ENCODE data around the gene KCNQ1.

The KCNQ1 gene

GRCh38 chr11:2511421-2512369, 66.9 kb downstream of the KCNQ1 start:
- DNase-seq, result no peak

GRCh38 chr11:2512431-2513407, 67.9 kb downstream of the KCNQ1 start:
- no peak for DNase-seq

DNA sequence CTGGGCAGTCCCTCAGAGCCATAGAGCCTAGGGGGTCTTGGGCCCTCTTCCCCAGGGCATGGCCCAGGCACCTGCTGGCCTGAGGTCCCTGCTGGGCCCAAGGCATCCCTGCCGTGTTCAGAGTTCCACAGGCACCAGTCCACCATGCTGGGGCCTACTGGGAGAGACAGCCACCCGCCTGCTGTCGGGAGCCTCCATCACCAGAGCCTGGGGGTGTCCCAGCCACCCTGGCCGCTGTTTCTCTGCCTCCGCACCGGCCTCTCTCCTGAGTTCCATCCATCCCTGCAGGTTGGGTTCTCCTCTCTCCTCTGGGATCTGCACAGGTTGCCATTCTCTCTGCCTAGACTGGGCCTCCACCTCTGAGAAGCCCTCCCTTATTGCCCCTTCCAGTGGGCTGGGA, 68.6 kb downstream of the KCNQ1 start:
- DNase-seq, result no peak

DNA sequence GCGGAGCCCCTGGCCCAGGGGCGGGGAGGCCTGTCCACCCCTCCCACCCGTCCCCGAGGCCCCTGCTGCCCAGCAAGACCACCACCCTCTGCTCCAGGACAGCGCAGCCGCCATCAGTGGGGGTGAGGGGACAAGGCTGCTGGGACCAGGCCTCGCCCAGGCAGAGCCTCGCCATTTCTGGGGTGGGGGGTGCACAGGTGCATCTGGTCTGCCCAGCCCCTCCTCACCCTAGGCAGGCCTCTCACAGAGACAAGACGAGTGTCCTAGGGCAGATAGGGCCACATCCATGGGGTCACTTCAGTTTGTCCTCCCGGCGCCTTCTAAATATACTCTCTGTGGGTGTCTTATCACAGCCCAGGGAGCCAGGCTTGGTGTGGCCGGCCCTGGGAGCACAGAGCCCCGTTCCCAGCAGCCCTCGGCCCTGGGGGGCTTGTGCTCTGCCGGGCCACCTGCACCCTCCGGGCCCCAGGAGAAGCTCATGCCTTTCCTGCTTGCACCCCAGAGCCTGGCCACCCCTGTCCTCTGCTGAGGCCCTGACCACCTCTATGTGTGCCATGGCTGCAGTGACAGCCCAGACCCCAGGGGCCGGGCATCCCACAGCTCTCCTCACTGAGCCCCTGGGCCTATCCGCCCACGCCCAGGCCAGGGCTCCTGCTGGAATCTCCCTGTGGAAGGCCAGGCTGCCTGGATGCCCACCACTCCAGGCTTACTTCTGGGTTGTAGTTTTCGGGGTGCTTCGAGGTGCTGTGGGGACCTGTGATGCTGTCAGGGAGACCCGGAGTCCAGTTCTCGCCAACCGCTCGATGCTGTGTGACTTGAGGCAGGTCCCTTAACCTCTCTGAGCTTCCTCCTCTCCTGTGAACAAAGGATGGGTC, 70.8 kb downstream of the KCNQ1 start:
- no peak for DNase-seq

DNA sequence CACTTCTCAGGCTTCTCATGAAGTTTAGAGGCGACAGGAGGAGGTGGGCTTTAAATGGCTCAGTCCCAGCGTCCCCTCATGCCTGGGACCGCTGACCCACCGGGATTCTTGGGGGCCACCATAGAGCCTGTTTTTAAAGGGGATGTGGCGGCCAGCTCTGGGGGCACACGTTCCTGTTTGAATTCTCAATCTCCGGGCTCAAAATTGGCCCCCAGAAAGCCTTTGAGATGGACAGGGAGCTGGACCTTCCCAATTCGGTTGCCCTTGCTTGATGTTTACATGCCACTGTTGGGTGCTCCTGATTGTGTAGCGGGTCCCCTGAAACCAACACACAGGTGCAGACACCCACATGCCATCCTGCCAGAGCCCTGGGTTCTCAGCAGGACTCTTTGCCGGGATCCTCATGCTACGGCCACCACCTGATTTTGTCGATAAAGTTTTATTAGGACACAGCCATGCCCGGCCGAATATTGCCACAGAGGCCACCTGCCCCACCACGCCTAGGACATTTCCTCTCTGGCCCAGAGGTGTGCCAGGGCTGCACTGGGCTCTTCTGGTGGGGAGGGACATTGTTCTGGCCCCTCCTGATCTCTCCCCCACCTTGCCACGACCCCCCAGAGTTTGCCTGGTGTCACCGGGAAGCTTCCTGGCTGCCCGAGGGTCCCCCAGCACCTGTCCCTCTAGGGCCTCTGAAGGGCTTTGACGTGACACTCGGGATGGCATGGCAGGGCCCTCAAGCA, 71.6 kb downstream of the KCNQ1 start:
- no peak for DNase-seq

GRCh38 chr11:2517016-2517385, 72.2 kb downstream of the KCNQ1 start:
- no peak for DNase-seq

DNA sequence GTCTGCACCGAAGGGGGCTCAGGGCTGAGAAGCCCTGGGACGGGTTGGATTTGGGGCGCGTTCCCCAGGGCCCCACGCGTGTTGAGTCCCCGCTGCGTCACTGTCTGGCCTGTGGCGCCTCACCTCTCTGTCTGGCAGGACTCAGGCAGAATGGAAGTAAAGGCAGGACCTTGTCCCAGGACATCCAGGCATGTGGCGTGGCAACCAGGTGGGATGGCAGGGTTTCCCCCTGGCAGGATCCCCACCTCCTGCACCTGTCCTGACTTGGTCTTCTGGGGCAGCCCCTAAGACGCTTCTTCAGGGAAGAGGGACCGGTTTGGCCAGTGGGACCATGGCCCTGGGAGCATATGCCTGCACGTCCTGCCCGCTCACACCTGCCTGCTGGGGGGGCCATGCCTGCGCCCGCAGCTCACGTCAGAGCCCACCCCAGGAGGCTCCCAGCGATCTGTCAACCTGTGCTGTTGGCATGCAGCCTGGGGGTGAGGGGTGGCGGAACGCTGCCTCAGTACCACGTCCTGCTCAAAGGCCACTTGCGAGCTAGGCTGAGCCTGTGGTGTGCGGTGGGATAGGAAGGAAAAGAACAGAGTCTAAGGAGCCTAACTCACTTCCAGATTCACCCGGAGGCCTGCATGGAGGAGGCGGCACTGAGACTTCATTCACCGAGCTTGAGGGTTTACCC, 72.7 kb downstream of the KCNQ1 start:
- no peak for DNase-seq

DNA sequence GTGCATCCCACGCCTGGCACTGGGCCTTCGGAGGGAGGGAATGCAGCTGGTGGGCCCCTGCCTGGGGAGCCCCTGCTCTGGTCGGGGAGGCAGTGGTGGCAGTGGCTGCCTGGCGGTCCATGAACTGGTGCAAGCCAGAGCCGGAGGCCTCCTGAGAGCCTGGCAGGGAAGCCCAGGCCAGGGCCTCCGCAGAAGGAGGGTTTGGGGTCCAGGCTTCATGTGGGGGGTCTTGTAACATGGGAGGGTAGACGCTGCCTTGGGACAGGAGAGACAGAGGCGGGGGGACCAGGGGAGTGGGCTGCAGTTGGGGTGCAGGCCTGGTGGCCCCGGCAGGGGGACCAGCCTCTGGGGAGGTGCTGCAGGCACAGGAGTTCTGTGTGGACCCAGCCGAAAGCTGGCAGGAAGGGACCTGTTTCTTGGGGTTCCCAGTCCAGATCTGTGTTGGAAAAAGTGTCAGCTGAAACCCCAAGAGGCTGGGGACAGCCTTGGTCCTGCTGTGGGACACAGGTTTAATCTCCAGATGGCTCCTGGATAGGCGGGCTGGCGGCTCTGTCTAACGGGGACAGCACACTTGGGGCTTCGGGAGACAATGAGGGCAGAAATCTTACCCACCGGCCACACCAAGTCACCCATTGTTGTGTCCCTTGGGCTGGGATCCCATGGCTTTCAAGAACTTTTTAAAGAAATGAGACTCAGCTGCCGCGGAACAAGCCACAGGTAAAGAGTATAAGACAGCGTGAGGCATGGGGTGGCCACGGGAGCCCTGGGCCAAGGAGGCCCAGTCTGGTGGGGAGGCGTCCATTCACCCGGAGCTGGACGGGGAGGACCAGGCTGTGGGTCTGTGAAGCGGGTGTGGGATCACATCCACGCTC, 73.5 kb downstream of the KCNQ1 start:
- no peak for DNase-seq

- no peak for DNase-seq
Measured at GRCh38 chr11:2518983-2519340, 74.2 kb downstream of the KCNQ1 start.

DNA sequence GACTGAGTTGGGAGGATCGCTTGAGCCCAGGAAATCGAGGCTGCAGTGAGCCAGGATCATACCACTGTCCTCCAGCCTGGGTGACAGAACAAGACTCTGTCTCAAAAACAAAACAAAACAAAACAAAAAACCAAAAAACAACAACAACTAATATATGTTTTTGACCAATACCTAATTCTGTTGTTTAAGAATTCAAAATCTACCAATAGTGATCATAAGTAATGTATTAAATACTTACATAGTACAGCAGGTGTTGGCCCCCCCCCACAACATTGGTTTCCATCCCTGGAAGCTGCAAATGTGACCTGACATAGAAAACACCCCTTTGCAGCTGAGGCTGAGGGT, 74.7 kb downstream of the KCNQ1 start:
- no peak for DNase-seq

DNA sequence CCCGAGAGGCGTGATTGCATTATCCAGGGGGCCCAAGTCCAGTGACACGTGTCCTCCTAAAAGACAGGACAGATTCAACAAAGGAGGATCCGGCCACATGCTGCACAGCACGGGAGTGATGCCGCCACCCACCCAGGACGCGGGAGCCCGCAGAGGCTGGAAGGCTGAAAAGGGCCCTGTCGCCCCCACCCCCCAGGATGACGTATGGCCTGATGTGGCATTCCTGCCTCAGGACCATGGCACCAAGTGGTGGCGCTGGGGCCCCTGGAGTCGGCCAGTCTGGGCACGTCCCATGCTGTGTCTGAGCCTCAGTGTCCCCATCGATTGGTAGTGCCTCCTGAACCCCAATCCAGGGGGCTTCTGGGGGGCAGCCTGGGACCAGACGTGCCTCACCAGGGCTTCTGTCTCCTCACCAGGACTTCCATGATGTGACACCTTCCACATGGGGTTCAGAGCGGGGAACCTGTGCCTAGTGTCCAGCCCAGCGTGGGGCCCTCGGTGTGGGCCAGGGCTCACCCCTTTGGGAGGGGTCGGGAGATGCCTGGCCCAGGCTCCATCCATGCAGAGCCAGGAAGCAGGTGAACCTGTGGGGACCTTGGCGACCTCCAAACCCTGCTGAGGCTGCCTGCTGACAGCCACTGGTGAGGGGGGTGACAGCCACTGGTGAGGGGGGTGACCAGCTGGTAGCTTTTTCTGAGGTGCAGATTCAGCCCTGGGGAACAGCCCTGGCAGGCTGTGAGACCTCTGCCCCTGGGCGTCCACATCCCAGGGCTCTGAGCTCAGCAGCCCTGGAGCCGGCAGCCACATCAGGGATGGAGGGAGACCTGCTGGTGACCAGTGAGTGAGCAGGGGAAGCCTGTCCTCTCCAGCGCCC, 75.3 kb downstream of the KCNQ1 start:
- DNase-seq, result no peak

DNA sequence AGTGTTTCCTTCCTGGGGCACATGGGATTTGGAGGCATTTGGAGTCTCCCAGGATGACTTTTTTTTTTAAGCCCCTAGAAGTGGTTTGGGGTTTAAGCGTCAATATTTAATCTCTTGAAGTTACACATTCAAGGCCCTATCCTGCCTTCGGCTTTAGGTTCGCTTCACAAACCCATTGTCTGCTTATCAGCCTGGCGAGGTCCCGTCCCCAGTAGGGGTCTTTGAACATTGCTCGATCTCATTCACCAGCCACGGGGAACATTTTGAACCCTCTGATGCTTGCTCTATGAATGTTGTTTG, 75.9 kb downstream of the KCNQ1 start:
- DNase-seq, result no peak

GRCh38 chr11:2521081-2521732, 76.4 kb downstream of the KCNQ1 start:
- DNase-seq, result no peak

DNA sequence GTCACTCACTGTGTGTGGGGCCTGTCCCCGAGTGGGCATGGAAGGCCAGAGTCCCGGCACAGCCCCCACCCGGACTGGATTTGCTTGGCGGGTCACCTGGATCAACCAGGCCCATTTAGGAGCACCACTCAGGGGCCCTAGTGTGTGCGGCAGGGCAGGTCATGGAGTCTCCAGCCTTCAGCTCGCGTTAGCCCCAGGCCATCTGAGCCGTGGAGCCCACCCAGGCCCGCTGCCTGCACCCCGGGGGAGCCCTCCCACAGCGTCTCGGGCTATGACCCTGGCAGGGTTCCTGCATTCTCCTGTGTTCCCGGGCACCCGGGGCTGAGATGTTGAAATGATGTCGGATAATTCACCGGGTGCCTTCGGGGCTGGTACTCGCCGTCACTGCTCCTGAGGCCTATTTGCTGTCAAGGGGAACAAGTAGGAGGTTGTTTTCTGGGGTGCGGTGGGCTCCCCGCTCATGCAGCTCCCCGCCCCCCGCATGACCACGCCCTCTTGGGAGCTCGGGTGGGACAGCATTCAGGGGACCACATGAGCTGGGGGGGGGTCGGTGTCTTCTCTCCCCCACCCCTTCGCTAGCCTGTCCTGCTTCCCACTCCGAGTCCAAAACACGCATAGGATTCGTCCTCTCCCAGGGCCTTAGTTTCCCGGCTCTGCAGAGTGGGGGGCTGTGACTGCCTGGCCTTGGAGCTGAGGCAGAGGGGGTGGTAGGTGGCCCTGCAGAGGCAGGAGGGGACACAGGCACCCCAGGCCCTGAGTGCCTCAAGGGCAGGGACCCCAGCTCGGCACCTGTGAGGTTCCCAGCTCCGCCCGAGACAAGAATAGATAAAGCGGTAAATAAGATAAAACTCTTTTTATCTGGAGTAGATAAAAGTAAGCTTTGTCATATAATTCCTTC, 77.2 kb downstream of the KCNQ1 start:
- DNase-seq, result no peak

DNA sequence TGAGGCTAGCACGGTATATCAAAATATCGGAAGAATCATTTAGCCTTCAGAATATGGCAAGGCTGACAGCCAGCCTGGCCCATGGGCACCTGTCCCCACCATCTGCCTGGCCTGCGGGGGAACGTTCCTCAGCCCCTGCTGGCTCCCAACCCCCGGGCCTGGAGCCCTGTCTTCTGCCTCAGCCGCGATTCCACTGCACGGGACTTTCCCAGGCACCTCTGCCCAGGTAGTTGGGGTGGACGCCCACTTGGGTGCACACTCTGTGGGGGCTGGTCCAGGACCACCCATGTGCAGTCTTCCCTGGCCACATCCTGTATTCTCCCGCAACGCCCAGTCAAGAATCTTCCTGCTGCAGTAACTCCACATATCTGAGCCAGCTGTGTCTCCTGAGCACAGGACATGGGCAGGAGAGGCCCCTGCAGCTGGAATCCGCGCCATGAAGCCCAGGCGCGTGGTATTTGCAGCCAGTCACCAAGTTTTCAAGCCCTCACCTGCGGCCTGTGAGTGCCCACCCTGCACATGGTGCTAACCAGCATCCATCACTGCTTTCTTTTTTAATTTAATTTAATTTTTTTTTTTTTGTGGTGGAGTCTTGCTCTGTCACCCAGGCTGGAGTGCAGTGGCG, 77.9 kb downstream of the KCNQ1 start:
- no peak for DNase-seq

- DNase-seq, result no peak
Measured at GRCh38 chr11:2523821-2524391, 79.1 kb downstream of the KCNQ1 start.
